ENCODE results near the gene SDK2.

DNA sequence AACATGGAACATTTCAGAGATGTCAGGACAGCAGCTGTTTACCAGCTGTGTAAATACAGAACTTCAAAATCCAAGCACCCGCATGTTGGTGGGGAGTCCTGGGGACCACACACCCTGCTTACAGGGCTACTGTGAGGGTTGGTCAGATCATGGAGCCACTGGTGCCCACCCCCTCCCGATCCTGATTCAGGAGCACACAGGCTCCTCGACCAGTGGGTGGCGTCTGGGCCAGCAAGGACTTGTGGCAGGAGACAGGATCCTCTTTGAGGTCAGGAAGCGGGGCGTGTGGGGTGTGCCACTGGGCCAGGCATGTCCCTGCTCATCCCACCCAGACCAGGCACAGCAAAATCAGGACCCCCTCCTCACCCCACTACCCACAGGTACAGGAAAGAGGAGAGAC is 83.6 kb downstream of the SDK2 start:
- TF ChIP-seq, protein P1, sequence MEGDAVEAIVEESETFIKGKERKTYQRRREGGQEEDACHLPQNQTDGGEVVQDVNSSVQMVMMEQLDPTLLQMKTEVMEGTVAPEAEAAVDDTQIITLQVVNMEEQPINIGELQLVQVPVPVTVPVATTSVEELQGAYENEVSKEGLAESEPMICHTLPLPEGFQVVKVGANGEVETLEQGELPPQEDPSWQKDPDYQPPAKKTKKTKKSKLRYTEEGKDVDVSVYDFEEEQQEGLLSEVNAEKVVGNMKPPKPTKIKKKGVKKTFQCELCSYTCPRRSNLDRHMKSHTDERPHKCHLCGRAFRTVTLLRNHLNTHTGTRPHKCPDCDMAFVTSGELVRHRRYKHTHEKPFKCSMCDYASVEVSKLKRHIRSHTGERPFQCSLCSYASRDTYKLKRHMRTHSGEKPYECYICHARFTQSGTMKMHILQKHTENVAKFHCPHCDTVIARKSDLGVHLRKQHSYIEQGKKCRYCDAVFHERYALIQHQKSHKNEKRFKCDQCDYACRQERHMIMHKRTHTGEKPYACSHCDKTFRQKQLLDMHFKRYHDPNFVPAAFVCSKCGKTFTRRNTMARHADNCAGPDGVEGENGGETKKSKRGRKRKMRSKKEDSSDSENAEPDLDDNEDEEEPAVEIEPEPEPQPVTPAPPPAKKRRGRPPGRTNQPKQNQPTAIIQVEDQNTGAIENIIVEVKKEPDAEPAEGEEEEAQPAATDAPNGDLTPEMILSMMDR (IDR thresholded peaks at IDR 0.05): no peak
- no peak for TF ChIP-seq POLR2A (IDR thresholded peaks at IDR 0.05)

Measured in right lobe of liver (tissue), 4 donors.